ENCODE measurements around the gene PCIF1.
"Not testable (repeated sequence)": the region's sequence is repeated elsewhere in the genome, so short reads cannot be mapped to it uniquely, and the experiment has no call there.

Gene PCIF1

GRCh38 chr20:45934586-45935415, at the start of gene PCIF1:
Gene PCIF1 (plus strand): TSS chr20:45934683. CDS start chr20:45939000, 4,317 bp downstream.
- DNase-seq, result peak; percentile 86

GRCh38 chr20:45886590-45887345, 47.7 kb upstream of the PCIF1 start:
- DNase-seq, result no peak

- no peak for DNase-seq
These were observed 47.2 kb upstream of the PCIF1 start, which contains the start of gene SPATA25 for GRCh38 chr20:45887346-45887715. Gene SPATA25 (minus strand): TSS chr20:45887622. CDS start chr20:45887590, 32 bp downstream.

- no peak for DNase-seq
These were observed 45.8 kb upstream of the PCIF1 start for GRCh38 chr20:45888681-45889080.

- DNase-seq, result no peak
These were observed 44.2 kb upstream of the PCIF1 start for GRCh38 chr20:45890077-45890984.

GRCh38 chr20:45890985-45891983, 43.2 kb upstream of the PCIF1 start, which contains the start of the genes CTSA and NEURL2:
Gene CTSA (plus strand): TSS chr20:45891335. CDS start chr20:45891569, 234 bp downstream.
Gene NEURL2 (minus strand): TSS chr20:45891208. CDS start chr20:45890991, 217 bp downstream.
- no peak for DNase-seq

- no peak for DNase-seq
These were observed 42.2 kb upstream of the PCIF1 start for GRCh38 chr20:45892049-45892825.

- no peak for DNase-seq
These were observed 41.5 kb upstream of the PCIF1 start for GRCh38 chr20:45892828-45893500.

GRCh38 chr20:45893831-45894230, 40.7 kb upstream of the PCIF1 start:
- DNase-seq, result no peak

GRCh38 chr20:45894797-45895196, 39.7 kb upstream of the PCIF1 start:
- no peak for DNase-seq

GRCh38 chr20:45896641-45897161, 37.8 kb upstream of the PCIF1 start:
- no peak for DNase-seq

- DNase-seq, result no peak
These were observed 37.2 kb upstream of the PCIF1 start for GRCh38 chr20:45897289-45897688.

GRCh38 chr20:45897692-45898091, 36.8 kb upstream of the PCIF1 start:
- no peak for DNase-seq

- DNase-seq, result no peak
These were observed 36.2 kb upstream of the PCIF1 start for GRCh38 chr20:45898285-45898684.

- DNase-seq, result no peak
These were observed 35.2 kb upstream of the PCIF1 start for GRCh38 chr20:45899046-45899835.

GRCh38 chr20:45901332-45901731, 33.2 kb upstream of the PCIF1 start:
- not testable (repeated sequence) for DNase-seq

- no peak for DNase-seq
These were observed 32.2 kb upstream of the PCIF1 start for GRCh38 chr20:45902199-45902701.

Data from NCI-H2081 treated with DMSO at 0.1 percent for 48 hours (cell line).